ENCODE measurements around the gene PLIN1. TPM values are rescaled to one million over a fixed set of nuclear protein-coding genes. Genes with fewer than 3 reads are reported as not detected.

PLIN1 gene
- total RNA-seq, 1 experiment from 2014 or later: 0.32 TPM

DNA sequence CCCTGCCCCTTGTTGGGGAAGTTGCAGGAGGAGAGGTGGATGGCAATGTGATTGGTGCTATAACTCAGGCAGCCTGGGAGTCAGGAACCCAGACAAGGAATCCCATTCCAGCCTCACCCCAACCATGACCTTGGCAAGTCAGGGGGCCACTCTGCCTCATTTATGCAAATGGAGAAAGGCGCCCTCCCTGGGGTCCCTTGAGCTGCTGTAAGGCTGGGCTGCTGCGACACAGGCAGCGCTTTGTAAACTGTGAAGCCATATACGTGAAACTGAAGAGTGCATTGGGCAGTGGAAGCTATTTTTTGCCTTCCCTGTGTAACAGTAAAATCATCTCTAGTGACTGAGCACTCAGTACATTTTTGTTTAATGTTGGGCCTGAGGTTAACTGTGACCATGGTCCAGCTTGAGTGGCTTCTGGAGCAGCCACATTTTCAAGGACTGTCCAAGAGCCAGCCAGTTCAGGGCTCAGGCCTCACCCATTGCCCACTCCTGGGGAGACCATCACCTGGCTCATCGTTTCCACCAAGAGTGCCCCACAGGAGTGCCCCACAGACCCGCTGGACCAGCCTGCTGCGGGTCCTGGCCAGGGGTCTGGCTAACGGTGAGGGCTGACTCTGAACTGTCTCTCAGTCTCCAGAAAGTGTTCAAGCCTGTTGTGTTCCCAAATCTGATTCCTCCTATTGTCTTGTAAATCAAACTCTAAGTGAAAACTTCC lies 51.8 kb downstream of the PLIN1 start:
- no TSS peak for BruUV-seq (replicated peaks)
- DNase-seq (ENCODE audit: low read depth, low spot score): no peak
- ATAC-seq: no peak
- Histone ChIP-seq H3K9me2 (ENCODE audit: insufficient read depth) (no peaks in the 10 kb centered on the region), H3K9ac (ENCODE audit: low read length) (no peak overlapping the region), H3K27ac (ENCODE audit: low read depth, low read length) (no peak overlapping the region), H3K4me3 (replicated peaks in 1 of 2; ENCODE audit: low read depth in 1 of 2, low read length in 2 of 2) (no peak overlapping the region), H3K36me3 (ENCODE audit: control insufficient read depth in 1 of 2, insufficient read depth in 2 of 2, low read length in 2 of 2) (peaks cover 60 to 80% of the 10 kb centered on the region in 2 experiments), H4K20me1 (ENCODE audit: insufficient read depth) (no peaks in the 10 kb centered on the region), H3K9me3 (ENCODE audit: control insufficient read depth in 1 of 2, insufficient read depth in 1 of 2, low read depth in 1 of 2, low read length in 2 of 2) (no peaks in the 10 kb centered on the region), H3K79me2 (ENCODE audit: insufficient read depth, low read length) (no peaks in the 10 kb centered on the region; the same call in 1 of the 2 replicates), H3K4me2 (ENCODE audit: low read length) (no peak overlapping the region), H3K4me1 (ENCODE audit: control insufficient read depth in 1 of 2, insufficient read depth in 2 of 2, low read length in 2 of 2) (no peaks in the 10 kb centered on the region), H3K27me3 (ENCODE audit: insufficient read depth, low read length) (no peaks in the 10 kb centered on the region), H2AFZ (ENCODE audit: low read depth, low read length, poor library complexity, severe bottlenecking) (no peak overlapping the region)
- TF ChIP-seq TCF7L2 (IDR thresholded peaks at IDR 0.05; ENCODE audit: borderline replicate concordance, extremely low read depth, insufficient read depth, insufficient read length) (no peak), EGR1 (IDR thresholded peaks at IDR 0.05; ENCODE audit: low read depth) (no peak), SRF (IDR thresholded peaks at IDR 0.05; ENCODE audit: low read depth) (no peak), ZFX (IDR thresholded peaks at IDR 0.05) (no peak), SP1 (IDR thresholded peaks at IDR 0.05; ENCODE audit: low read depth) (no peak), CTCF (IDR thresholded peaks at IDR 0.05 in 2 of 3, conservative IDR thresholded peaks at IDR 0.05 in 1 of 3; ENCODE audit: borderline replicate concordance in 1 of 3, insufficient read depth in 1 of 3, low read depth in 2 of 3, low read length in 2 of 3) (no peak), SIN3A (IDR thresholded peaks at IDR 0.05; ENCODE audit: low read depth) (no peak), ELF1 (IDR thresholded peaks at IDR 0.05; ENCODE audit: borderline replicate concordance, low read depth) (no peak), ATF3 (IDR thresholded peaks at IDR 0.05) (no peak), YY1 (IDR thresholded peaks at IDR 0.05; ENCODE audit: extremely low read depth, insufficient replicate concordance, low read depth, low read length) (no peak), FOSL1 (IDR thresholded peaks at IDR 0.05; ENCODE audit: low read depth) (no peak), RAD21 (IDR thresholded peaks at IDR 0.05; ENCODE audit: low read depth) (no peak)
- TF ChIP-seq, protein P1, sequence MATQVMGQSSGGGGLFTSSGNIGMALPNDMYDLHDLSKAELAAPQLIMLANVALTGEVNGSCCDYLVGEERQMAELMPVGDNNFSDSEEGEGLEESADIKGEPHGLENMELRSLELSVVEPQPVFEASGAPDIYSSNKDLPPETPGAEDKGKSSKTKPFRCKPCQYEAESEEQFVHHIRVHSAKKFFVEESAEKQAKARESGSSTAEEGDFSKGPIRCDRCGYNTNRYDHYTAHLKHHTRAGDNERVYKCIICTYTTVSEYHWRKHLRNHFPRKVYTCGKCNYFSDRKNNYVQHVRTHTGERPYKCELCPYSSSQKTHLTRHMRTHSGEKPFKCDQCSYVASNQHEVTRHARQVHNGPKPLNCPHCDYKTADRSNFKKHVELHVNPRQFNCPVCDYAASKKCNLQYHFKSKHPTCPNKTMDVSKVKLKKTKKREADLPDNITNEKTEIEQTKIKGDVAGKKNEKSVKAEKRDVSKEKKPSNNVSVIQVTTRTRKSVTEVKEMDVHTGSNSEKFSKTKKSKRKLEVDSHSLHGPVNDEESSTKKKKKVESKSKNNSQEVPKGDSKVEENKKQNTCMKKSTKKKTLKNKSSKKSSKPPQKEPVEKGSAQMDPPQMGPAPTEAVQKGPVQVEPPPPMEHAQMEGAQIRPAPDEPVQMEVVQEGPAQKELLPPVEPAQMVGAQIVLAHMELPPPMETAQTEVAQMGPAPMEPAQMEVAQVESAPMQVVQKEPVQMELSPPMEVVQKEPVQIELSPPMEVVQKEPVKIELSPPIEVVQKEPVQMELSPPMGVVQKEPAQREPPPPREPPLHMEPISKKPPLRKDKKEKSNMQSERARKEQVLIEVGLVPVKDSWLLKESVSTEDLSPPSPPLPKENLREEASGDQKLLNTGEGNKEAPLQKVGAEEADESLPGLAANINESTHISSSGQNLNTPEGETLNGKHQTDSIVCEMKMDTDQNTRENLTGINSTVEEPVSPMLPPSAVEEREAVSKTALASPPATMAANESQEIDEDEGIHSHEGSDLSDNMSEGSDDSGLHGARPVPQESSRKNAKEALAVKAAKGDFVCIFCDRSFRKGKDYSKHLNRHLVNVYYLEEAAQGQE (IDR thresholded peaks at IDR 0.05; ENCODE audit: low read depth): no peak
- TF ChIP-seq, protein P2, sequence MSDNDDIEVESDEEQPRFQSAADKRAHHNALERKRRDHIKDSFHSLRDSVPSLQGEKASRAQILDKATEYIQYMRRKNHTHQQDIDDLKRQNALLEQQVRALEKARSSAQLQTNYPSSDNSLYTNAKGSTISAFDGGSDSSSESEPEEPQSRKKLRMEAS (IDR thresholded peaks at IDR 0.05): no peak
- TF ChIP-seq, protein P3, sequence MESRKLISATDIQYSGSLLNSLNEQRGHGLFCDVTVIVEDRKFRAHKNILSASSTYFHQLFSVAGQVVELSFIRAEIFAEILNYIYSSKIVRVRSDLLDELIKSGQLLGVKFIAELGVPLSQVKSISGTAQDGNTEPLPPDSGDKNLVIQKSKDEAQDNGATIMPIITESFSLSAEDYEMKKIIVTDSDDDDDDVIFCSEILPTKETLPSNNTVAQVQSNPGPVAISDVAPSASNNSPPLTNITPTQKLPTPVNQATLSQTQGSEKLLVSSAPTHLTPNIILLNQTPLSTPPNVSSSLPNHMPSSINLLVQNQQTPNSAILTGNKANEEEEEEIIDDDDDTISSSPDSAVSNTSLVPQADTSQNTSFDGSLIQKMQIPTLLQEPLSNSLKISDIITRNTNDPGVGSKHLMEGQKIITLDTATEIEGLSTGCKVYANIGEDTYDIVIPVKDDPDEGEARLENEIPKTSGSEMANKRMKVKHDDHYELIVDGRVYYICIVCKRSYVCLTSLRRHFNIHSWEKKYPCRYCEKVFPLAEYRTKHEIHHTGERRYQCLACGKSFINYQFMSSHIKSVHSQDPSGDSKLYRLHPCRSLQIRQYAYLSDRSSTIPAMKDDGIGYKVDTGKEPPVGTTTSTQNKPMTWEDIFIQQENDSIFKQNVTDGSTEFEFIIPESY (IDR thresholded peaks at IDR 0.05; ENCODE audit: extremely low read depth, insufficient replicate concordance, low read length): no peak
- ChIA-PET RAD21 (ENCODE audit: low non-redundant PET in 1 of 2, low total read pairs in 2 of 2, uncharacterized antibody in 2 of 2, unreplicated experiment in 2 of 2) (no interaction called here), CTCF (no interaction called here), POLR2A (no interaction called here)
- intact Hi-C loops (cut with micrococcal nuclease): no loop called here
